NT2/D1 (cell line): Measurements from ENCODE around the gene JARID2.

Experiments used
- YY1 ChIP-seq: IDR thresholded peaks from 2 replicates; pipeline ENCODE4 v1.6.1; 2011; ENCODE audit not compliant: insufficient read length, insufficient read depth
- ZNF274 ChIP-seq: IDR thresholded peaks from 2 replicates; pipeline ENCODE4 v1.6.1; 2011; ENCODE audit warnings: mild to moderate bottlenecking, low read depth, low read length

DNA sequence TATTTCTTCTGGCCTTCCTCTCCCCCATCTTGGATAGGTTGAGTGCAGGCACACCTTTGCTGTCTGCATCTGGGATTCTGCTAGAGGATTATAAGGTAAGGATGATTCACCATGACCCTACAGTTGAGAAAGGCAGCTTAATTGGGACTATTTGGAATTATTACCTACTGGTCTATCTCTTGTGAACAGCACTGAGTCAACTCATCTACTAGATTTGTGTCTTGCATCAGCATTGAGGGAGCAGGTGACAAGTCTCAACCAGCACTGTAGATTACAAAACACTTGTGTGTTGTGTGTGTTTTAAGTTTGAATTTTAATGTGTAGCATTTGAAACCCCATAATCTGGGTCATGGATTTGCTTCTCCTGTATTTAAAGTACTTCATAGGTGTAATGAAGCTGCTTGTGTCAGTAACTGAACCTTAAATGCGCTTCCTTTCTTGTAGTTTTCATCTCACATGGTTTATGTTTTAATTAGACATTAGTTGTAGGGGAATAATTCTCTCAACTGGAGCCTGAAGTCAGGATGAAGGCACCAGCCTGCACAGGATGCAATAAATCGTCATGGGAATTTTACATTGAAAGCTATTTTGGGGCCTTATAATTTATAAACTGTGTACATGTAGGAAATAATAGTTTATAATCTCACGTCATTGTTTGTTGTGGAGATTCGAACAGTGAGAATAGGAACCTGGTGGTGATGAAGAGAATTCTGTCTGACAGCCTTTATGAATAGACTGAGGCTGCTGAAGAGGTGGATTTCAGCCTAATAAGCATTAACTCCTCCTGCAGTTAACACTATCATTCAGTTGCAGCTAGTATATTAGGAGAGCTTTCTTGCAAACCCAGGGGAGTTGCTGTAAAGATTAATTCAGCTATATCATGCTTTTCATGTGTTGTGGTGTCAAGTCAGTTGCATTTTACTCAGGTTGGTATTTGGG is 125.1 kb downstream of the JARID2 start:
- TF ChIP-seq YY1 (no peak), ZNF274 (no peak)
